Measurements from ENCODE around the gene LDLRAD4.

LDLRAD4 gene

GRCh38 chr18:13284330-13285027, 65.9 kb downstream of the LDLRAD4 start:
- no peak for DNase-seq (ENCODE audit: low read depth, low spot score)

- DNase-seq (ENCODE audit: low read depth, low spot score): no peak
Measured at GRCh38 chr18:13285874-13286273, 67.3 kb downstream of the LDLRAD4 start.

DNA sequence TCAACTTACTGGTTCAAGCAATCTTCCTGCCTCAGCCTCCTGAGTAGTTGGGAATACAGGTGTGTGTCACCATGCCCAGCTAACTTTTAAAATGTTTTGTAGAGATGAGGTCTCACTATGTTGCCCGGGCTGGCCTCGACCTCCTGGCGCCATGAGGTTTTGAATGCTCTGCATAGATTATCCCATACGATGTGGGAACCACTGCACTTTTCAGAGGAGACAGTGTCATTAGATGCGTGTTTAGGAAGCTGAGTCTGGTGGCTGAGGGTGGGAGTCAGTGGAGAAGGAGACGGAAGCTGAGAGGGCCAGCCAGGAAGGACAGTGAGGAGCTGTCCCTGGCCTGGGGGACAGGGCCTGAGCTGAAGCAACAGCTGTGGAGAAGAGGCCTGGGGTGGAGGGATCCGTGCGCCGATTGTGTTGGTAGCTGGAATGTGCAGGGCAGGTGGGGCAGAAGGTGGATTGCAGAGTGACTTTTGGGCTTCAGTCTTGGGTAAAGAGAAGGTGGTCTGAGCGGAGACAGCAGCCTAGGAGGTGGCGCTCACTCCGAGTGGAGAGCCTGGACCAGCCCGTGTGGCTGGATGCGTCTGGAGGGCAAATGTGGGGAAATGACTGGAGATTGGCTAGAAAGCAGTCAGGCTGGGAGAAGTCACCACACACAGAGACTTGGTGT, 68.0 kb downstream of the LDLRAD4 start:
- no peak for DNase-seq (ENCODE audit: low read depth, low spot score)

DNA sequence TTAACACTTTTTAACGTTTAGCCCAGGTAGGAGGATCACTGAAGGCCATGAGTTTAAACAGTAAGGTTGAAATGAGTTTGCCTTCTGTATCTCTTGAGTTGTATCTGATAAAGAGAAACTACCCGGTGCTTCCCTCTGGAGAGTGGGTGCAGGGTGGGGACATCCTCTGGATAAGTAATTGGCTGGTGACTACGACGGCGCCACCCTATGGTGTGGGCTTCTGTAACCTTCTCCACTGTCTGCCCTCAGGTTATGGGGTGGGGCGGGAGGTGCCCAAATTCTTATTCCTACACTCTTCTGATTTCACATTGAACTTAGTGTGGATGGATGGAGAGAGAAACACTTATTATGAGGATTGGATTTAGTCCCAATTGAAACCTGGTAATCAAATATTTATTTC, 68.8 kb downstream of the LDLRAD4 start:
- no peak for DNase-seq (ENCODE audit: low read depth, low spot score)

DNA sequence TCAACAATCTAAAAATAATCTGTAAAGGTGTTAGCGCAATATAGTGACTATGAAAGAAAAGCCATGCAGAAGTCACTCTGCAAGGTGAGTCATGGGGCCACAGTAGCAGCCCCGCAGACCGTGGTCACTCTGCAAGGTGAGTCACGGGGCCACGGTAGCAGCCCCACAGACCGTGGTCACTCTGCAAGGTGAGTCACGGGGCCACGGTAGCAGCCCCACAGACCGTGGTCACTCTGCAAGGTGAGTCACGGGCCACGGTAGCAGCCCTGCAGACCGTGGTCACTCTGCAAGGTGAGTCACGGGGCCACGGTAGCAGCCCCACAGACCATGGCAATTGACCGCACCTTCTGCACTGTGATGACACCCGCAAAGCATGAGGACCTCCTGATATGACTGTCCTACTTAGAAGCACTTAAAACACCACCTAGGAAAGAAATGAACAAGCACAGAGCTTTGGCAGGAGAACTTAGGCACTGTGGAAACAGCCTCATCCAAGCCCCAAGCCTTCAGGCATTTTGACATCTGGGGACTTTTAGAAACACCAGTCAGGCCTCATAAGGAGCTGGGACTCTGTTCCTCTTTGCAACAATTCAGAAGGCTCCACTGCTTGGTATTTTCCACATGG, 70.1 kb downstream of the LDLRAD4 start:
- no peak for DNase-seq (ENCODE audit: low read depth, low spot score)

DNA sequence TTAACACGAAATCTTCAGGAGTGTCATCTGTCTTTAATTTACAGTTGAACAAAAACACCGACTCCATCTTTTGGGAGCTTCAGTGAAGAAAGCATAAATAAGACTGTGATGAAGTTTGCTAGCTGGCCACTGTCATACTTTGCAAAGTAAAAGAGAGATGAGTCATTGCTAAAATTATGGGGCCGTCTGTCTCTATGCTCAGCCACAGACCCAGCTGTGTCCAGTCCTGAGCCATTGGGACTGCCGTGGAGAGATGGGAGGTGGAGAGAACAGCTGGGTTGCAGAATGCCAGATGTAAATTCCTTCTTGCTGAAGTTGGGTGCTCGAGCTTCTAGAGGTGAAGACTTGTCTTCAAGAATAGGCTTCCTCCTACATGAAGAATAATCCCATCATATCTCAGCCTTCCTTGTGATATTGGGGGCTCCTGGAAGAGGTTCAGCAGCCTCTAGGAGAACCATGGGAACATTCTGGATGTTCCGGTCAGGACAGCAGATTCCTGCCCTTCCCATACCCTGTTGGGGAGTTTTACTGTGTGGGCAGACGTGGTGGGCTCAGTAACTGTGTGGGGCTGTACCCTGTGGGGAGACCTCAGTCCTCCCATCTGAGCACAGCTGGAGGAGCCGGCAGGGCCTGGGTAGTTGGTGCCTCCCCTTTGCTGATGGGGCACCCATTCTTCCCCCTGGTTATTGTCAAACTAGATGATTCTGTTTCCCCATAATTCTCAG, 71.1 kb downstream of the LDLRAD4 start:
- DNase-seq (ENCODE audit: low read depth, low spot score): no peak

DNA sequence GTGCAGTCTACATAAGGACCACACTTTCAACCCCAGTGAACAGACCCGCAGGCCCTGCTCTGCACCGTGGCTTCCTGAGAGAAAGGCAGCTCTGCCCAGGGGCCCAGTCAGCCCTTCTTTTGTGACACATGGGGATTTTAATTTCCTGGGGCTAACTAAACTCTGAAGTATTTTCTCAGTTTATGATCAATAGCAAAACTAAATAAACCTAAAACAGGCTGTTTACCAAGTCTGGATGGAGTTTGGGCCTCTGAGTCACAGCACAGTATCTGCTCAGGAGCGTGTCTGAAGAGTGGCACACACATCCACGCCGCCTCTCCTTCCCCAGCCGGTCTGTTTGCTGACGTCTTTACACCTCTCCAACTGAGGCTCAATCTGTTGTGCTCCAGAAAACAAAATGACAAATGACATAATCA, 72.3 kb downstream of the LDLRAD4 start:
- no peak for DNase-seq (ENCODE audit: low read depth, low spot score)

DNA sequence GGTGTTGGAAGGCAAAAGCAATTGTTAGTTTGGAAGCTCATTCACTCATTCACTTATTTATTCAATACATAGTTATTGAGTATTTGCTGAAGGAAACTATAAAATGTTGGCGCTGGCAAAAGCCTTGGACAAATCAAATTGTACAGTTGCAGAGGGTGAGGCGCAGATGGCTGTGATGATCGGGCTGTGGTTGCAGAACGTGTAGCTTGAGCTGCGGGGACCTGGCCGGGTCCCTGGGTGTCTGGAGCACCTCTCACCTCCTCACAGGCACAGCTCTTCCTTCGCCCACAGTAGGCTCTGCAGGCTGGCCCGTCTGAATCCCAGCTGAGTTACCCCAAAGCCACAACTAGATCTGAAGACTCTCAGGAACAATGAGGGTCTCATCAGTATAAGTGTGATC, 72.7 kb downstream of the LDLRAD4 start:
- no peak for DNase-seq (ENCODE audit: low read depth, low spot score)

DNA sequence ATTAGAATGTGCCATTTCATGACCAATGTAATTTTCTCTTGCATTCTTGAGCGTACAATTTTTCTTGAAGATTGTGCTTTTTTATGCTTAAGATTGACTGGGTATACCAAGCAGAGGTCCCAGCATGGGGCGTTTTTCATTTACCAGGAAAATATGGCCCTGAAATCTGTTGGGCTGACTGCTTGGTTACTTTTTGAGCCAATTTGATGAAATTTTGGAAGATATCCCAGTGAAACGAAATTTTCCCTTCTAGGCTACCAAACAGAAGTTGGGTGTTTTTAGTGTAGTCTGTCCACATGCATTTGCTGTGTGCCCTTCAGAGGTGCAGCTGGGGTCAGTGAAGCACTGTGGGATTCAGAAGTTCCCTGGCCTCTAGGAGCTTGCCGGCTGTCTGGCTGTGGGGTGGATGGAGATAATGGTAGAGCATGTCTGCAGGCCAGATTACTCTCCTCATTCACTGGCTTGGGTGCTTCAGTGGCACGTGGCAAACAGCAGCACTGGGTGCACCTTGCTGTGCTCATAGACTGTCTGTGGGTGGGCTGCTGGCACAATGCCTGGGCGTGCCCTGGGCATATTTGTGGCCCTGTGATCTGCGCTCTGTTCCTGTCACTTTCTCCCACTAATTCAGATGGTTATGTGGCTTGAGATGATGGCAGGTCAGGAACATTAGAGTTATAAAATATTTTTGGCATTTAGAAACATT, 73.3 kb downstream of the LDLRAD4 start:
- no peak for DNase-seq (ENCODE audit: low read depth, low spot score)

DNA sequence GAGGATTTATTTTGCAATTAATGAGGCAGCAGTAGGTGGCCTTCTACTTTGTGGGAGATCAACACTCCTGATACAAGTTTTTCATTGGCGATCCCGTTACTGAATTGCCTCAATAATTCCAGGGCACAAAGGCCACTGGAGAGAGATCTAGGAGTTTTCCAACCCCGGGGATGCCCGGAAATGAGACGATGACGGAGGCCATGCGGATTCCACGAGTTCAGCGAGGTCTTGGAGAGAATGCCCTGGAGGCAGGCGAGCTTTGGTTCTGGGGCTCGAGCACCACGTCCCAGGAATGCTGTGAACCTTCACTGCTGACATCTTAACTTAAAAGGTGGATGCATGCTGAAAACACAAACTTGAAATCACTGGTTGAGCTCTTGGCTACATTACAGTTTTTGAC, 74.2 kb downstream of the LDLRAD4 start:
- no peak for DNase-seq (ENCODE audit: low read depth, low spot score)

DNA sequence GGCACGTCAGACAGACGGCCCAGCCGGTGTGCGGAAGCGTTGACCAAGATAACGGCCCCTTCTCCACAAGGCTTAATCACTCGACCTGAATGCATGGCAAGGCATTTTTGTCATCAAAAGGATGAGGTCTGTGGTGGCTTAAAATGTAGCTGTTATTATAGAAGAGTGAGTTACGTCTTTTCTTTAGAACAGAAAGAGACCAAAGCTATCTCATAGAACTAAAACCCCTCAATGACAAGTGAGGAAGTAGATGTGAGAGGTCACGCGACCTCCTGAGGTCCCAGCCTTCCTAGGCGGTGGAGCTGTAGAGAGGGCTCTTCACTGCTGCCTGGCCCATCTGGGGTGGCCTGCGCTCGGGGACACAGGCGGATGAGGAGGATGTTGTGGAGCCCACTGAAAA, 75.7 kb downstream of the LDLRAD4 start:
- DNase-seq (ENCODE audit: low read depth, low spot score): no peak

- DNase-seq (ENCODE audit: low read depth, low spot score): no peak
Measured at GRCh38 chr18:13295894-13296293, 77.3 kb downstream of the LDLRAD4 start.

- no peak for DNase-seq (ENCODE audit: low read depth, low spot score)
Measured at GRCh38 chr18:13296867-13297574, 78.5 kb downstream of the LDLRAD4 start.

- DNase-seq (ENCODE audit: low read depth, low spot score): no peak
Measured at GRCh38 chr18:13298262-13298661, 79.7 kb downstream of the LDLRAD4 start.

GRCh38 chr18:13300029-13300428, 81.5 kb downstream of the LDLRAD4 start:
- no peak for DNase-seq (ENCODE audit: low read depth, low spot score)

DNA sequence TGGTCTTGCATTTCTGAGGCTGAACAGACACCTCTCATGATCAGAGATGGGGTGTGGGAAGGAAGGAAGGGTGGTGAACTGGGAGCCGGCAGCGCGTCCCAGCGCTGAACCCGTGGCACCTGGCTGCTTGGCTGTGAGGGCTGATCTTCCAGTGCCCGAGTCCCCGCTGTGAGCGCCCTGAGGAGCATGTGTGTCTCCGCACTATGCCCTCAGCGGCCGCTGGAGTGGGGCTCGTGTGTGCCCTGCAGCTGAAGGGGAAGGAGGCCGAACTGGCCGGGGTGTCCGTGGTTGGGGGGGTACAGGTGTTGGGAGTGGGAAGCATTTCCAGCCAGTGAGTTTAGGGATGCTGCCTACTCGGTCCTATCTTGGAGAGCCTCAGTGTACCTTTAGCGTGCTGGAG, 82.2 kb downstream of the LDLRAD4 start:
- no peak for DNase-seq (ENCODE audit: low read depth, low spot score)

GRCh38 chr18:13302040-13302439, 83.5 kb downstream of the LDLRAD4 start:
- no peak for DNase-seq (ENCODE audit: low read depth, low spot score)

DNA sequence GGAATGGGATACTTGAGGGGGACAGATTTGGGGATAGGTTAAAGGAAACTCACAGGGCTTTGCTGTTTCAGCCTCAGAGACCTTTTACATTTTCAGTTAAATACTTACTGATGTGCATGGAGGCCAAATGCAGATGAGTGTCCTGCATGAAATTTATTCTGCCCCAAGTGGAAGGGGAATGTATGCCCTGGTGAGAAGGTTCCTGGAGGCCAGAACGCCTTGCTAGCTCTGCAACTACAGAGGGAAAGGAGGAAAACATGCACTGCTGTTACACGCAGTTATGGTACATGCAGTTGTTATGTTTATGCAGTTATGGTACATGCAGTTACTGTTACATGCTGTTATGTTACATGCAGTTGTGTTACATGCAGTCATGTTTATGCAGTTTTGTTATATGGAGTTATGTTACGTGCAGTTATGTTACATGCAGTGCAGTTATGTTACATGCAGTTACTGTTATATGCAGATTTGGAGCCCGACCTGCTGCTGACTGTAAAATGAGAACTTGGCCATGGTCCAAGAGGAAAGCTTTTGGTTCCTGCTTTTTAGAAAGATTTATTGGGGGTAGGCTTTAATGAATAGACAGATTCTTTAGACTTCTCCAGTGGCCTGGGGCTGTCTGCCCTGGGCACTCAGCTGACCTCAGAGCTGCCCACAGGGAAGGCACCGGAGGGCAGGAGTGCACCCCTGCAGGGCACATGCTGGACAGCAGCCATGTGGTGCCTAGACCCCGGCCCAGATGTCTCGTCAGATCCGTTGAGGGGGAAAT, 84.1 kb downstream of the LDLRAD4 start:
- DNase-seq (ENCODE audit: low read depth, low spot score): no peak

- no peak for DNase-seq (ENCODE audit: low read depth, low spot score)
Measured at GRCh38 chr18:13303756-13304364, 85.3 kb downstream of the LDLRAD4 start.

- DNase-seq (ENCODE audit: low read depth, low spot score): no peak
Measured at GRCh38 chr18:13305301-13305700, 86.7 kb downstream of the LDLRAD4 start.
